GM08714 (cell line): ENCODE data around the gene VPS45.

Experiments
- H3K4me3 ChIP-seq: fragments of 200-500 bp; sonication (Bioruptor generic); 2 replicates; pipeline ENCODE4 v1.5.1; 2014; ENCODE audit warnings: mild to moderate bottlenecking, low read length, inconsistent platforms
- ZNF274 ChIP-seq: IDR thresholded peaks from 2 replicates; pipeline ENCODE4 v1.6.1; 2012; ENCODE audit warnings: mild to moderate bottlenecking, low read depth, low read length

The VPS45 gene

DNA sequence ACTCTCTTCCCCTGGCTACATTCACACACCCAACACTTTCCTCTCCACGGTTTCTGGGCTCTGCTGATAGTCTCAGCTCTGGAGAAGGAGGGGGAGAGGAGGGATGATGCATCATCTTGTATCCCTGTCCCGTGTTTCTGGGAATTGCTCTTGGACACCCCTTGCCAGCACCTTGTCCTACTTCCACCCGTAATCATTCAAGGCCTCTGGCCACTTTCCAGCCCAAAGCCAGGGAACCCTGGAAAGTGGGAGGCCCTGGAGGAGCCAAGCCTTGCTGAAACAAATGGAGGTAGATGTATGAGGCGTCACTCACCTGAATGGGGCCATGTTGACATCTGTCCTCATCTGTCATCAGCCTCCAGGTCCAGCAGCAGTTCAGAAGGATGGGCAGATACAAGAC lies 86.6 kb downstream of the VPS45 start:
- TF ChIP-seq ZNF274 = no peak
- no peak overlapping the region for H3K4me3 ChIP-seq

DNA sequence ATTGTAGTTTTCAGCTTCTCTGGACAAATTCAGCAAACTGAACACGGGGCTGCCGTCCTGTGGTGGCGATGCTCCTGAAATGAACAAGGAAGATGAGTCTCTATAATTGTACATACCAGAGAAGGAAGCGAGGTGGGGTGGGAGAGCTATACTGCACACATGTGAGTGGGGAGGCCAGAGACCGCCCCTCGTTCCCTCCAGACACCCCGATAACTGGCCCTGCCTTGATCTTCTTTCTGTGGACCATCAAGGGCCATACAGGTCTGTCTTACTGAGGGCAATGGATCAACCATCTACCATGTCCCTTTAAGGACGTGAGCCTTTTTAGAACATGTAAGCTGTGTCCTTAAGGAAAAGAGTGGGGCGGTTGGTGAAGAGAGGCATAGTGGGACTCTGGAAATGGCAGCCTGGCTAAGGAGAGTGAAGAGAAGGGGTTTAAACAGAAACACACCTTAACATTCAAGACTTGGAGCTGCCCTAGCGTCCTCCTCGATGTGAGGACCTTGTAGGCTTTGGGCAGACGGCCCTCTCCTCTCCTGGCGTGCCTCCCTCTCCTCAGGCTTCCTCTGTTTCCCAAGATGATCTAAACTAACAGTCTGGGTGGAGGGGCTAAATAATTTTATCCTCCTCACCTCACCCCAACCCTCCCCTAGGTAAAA lies 88.0 kb downstream of the VPS45 start:
- no peak overlapping the region for H3K4me3 ChIP-seq
- TF ChIP-seq ZNF274 = no peak

- no peak for TF ChIP-seq ZNF274
- no peak overlapping the region for H3K4me3 ChIP-seq
Measured at GRCh38 chr1:150156868-150157603, 89.5 kb downstream of the VPS45 start.

GRCh38 chr1:150159550-150159949 lies 92.0 kb downstream of the VPS45 start:
- no peak for TF ChIP-seq ZNF274
- H3K4me3 ChIP-seq = peak overlapping the region; percentile 41; the same call in 1 of the 2 replicates

GRCh38 chr1:150160964-150161621 lies 93.5 kb downstream of the VPS45 start:
- TF ChIP-seq ZNF274 = no peak
- H3K4me3 ChIP-seq = peak overlapping the region; percentile 64; the same call in 1 of the 2 replicates

DNA sequence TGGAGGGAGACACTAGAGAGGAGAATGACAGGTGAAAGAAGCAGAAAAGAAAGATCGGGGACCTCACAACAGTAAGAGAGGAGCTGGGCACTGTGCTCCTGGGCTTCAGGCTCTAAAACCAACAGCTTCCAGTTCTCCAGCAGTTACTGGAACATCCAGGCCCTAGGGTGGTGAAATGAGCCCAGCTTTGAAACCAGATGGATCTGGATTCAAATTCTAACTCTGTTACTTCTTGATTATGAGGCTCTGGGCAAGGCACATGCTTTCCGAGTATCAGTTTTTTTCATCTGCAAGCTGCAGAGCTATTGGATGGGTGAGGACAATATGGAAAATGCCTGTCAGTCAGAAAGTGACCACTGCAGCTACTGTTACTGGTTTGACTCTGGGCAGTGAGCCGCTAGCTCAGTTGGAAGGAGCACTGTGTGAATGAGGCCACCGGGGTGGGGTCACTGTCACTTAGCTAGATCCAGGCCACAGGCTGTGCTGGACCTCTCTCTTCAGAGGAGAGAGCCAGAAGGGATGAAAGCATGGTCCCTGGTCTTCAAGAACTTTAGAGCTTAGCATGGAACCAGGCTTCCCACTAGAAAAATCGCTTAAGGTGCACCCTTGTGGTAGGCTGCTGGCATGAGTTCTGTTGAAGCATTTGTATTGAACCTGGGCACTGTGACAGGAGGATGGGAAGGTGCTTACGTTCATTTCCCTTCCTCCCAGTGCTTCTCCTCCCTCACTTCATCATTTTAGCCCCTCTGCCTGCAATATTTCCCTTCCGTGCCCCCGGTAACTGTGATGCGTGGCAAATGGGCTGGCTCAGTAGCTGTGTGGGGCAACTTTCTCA lies 94.4 kb downstream of the VPS45 start:
- no peak for TF ChIP-seq ZNF274
- H3K4me3 ChIP-seq = peak overlapping the region; percentile 29; the same call in 1 of the 2 replicates

- TF ChIP-seq ZNF274 = no peak
- H3K4me3 ChIP-seq = peak overlapping the region; percentile 29; the same call in 1 of the 2 replicates
Measured at GRCh38 chr1:150162582-150162861, 94.9 kb downstream of the VPS45 start.

- TF ChIP-seq ZNF274 = no peak
- peak overlapping the region; percentile 29; the same call in 1 of the 2 replicates for H3K4me3 ChIP-seq
Measured at GRCh38 chr1:150162862-150163706, 95.5 kb downstream of the VPS45 start.

GRCh38 chr1:150164224-150164623 lies 96.6 kb downstream of the VPS45 start:
- H3K4me3 ChIP-seq = no peak overlapping the region
- TF ChIP-seq ZNF274 = no peak

DNA sequence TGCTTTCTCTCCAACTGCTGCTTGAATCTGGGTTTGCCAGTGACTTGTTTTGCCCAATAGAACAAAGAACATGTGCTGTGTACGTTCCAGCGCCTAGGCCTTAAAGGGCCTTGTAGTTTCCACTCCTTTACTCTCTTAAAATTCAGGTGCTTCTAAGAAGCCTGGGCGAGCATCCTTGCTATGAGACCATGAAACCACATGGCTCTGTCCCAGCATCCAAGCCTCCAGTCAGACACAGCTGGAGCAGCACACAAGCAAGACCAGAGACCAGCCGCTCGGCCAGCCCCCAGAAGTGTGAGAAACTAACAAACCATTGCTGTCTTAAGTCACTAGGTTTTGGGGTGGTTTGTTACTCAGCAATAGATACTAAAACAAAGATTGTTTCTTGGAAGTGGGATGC lies 97.2 kb downstream of the VPS45 start:
- peak overlapping the region; percentile 18; the same call in 1 of the 2 replicates for H3K4me3 ChIP-seq
- TF ChIP-seq ZNF274 = no peak

GRCh38 chr1:150165622-150166612 lies 98.3 kb downstream of the VPS45 start:
- H3K4me3 ChIP-seq = peak overlapping the region; percentile 2; the same call in 1 of the 2 replicates
- no peak for TF ChIP-seq ZNF274

- no peak overlapping the region for H3K4me3 ChIP-seq
- TF ChIP-seq ZNF274 = no peak
Measured at GRCh38 chr1:150168960-150169601, 101.5 kb downstream of the VPS45 start.
